ENCODE data around the gene CRADD. TPM values are rescaled to one million over a fixed set of nuclear protein-coding genes. Genes with fewer than 3 reads are reported as not detected.
"Not testable (repeated sequence)": the region's sequence is repeated elsewhere in the genome, so short reads cannot be mapped to it uniquely, and the experiment has no call there.

CRADD gene
- total RNA-seq, 2 experiments from 2014 or later, result 6.0 to 8.7 TPM

DNA sequence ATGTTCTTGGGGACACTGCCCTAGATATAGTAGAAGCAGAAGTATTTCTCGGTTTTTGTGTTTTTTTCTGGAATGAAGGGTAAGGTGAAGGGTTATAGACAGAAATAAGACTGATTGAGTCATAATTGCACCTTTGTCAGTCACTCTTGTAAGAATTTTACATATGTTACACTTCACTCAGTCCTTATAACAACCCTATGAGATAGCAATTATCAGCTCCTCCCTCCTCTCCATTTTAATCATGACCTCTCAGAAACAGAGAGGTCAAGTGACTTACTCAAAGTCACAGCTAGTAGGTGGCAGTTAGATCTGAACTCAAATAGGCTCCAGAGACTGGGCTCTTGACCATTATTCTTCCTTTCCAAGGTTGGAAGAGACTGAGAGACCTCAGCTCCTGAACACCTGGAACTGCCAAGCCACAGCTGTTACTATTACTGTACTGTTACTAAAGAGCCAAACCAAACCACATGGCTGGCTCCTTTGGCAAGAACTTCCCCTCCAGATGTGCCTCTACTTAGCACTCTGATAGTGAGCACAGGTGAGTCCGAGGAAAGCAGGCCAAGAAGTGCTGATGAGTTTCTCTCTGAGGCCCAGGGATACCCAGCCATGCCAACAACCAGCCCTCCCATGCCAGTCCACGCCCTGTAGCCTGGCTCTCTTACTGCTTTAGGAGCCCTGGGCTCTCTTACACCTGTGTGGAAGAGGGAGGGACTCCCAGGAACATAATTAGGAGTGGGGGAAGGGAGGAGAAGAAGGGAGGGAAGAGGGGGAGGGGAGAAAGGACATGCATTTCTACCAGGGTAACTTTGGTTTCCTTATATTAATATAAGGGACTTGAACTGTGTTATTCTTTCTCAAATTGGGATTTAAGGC is 121.3 kb downstream of the CRADD start:
- H3K9me3 Mint-ChIP-seq, result no peaks in the 10 kb centered on the region
- H3K27me3 Mint-ChIP-seq, result no peaks in the 10 kb centered on the region
- H3K27ac Mint-ChIP-seq, result no peak overlapping the region
- H3K4me3 Mint-ChIP-seq, result no peak overlapping the region
- peaks cover 6% of the 10 kb centered on the region for H3K36me3 Mint-ChIP-seq
- H3K4me1 Mint-ChIP-seq, result peaks cover 16% of the 10 kb centered on the region
- no peak for DNase-seq

- H3K4me3 Mint-ChIP-seq, DNase-seq: not testable (repeated sequence)
- H3K4me1 Mint-ChIP-seq, result peaks cover 28% of the 10 kb centered on the region
Measured at GRCh38 chr12:93801666-93802065, 124.5 kb downstream of the CRADD start.

DNA sequence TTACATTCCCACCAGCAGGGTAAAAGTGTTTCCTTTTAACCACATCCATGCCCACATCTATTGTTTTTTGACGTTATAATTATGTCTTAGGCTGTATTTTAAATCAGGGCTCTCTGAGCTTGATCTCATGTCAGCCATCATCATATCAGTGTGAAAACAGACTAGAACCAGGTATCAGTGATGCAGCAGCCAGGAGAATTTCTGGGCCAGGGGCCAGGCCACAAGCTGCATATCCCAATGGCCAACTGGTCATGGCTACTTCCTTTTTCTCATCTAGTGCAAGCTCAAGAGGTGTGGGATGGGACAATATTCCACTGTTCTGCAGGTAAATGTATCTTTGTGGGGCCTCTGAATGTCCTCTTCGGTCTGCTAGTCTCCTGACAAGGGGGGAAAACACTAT is 125.1 kb downstream of the CRADD start:
- Mint-ChIP-seq H3K4me3 (no peak overlapping the region), H3K27me3 (no peaks in the 10 kb centered on the region)

More at GRCh38 chr12:93801666-93802065, 124.5 kb downstream of the CRADD start:
- H3K27ac Mint-ChIP-seq, H3K36me3 Mint-ChIP-seq, H3K27me3 Mint-ChIP-seq, H3K9me3 Mint-ChIP-seq: not testable (repeated sequence)

GRCh38 chr12:93802698-93803423 is 125.7 kb downstream of the CRADD start:
- Mint-ChIP-seq H3K27ac (no peak overlapping the region), H3K4me3 (no peak overlapping the region), H3K27me3 (no peaks in the 10 kb centered on the region), H3K4me1 (peaks cover 34% of the 10 kb centered on the region), H3K9me3 (no peaks in the 10 kb centered on the region), H3K36me3 (peaks cover 8% of the 10 kb centered on the region)
- no peak for DNase-seq

More for the DNA sequence above, 125.1 kb downstream of the CRADD start:
- no peak overlapping the region for H3K27ac Mint-ChIP-seq
- H3K36me3 Mint-ChIP-seq, result peaks cover 8% of the 10 kb centered on the region
- peaks cover 34% of the 10 kb centered on the region for H3K4me1 Mint-ChIP-seq
- no peaks in the 10 kb centered on the region for H3K9me3 Mint-ChIP-seq
- DNase-seq, result no peak

DNA sequence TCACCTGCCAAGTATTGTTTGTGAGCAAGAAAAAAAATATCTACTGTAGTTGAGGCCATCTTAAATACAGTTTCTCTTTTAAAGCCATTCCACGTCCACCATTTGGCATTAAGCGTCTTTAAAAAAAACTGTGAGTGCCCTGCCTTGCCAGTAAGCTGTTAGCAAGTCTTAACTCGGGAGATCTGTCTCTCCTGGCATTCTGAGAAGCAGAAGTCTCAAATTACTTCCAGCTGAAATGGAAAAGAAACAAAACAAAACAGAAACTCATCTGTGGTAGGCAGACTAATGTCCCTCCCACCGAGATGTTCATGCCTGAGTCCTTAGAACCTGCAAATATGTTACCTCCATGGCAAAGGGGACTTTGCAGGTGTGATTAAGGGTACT is 126.2 kb downstream of the CRADD start:
- H3K36me3 Mint-ChIP-seq, result peaks cover 8% of the 10 kb centered on the region
- DNase-seq, result no peak
- peaks cover 31% of the 10 kb centered on the region for H3K4me1 Mint-ChIP-seq
- no peak overlapping the region for H3K27ac Mint-ChIP-seq
- H3K27me3 Mint-ChIP-seq, result no peaks in the 10 kb centered on the region
- H3K4me3 Mint-ChIP-seq, result no peak overlapping the region
- no peaks in the 10 kb centered on the region for H3K9me3 Mint-ChIP-seq

DNA sequence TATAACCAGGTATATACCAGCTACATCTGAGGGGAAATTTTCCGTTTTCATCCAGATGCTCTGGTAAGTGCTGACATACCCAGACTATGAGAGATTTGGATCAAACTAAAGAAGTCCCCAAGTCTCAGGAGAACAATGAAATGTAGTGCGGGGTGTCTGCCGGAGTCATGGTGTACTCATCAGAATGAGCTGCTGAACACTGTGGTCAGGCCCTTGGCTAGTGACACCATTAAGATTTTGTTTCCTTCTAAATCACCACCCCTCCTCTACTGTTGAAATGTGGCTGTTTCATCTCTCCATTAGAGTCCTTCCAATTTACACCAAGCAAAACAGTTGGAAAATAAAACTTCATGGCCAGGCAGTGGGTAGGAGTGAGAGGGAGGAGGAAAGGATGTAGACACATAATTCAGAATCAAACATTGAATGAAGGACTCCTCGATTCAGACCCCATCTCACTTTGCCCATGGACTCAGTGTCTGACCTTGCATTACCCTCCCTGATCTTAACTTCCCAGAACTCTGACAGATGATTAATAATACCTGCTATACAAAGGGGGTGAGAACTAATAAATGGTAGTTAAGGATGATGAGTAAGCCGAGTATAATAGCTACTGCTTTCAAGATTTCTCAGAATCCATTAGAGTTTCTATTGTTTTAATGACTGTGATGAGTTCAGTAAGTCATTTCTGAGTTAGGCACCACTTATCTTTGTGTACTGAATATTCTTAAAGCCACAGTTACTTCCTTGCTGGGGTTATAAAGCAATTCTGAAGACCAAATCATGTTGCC is 127.4 kb downstream of the CRADD start:
- no peaks in the 10 kb centered on the region for H3K27me3 Mint-ChIP-seq
- H3K4me1 Mint-ChIP-seq, result peaks cover 27% of the 10 kb centered on the region
- no peaks in the 10 kb centered on the region for H3K9me3 Mint-ChIP-seq
- no peak overlapping the region for H3K4me3 Mint-ChIP-seq
- peaks cover 8% of the 10 kb centered on the region for H3K36me3 Mint-ChIP-seq
- no peak for DNase-seq
- peak overlapping the region; percentile 38 for H3K27ac Mint-ChIP-seq

DNA sequence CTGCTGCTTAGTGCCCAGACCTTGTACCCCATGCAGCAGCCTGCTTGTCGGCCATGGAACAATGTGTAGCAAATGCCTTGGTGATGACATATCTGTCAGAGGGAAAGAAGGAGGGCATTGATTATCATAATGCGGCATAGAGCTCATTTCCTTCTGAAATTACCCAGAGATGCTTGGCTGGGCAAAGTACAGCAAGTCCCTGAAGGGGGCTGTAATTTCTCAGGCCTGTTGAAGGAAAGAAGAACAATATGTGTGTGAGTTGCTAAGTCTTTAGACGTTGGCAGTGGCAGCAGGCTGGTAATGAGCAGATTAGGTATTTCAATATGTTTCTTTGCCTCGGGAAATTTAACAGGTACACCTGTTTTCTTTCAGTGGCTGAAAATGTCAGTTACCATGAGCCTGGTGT is 128.6 kb downstream of the CRADD start:
- H3K4me1 Mint-ChIP-seq, result peaks cover 27% of the 10 kb centered on the region
- no peak overlapping the region for H3K4me3 Mint-ChIP-seq
- H3K36me3 Mint-ChIP-seq, result peaks cover 6% of the 10 kb centered on the region
- H3K27ac Mint-ChIP-seq, result no peak overlapping the region
- DNase-seq, result no peak
- no peaks in the 10 kb centered on the region for H3K27me3 Mint-ChIP-seq
- H3K9me3 Mint-ChIP-seq, result no peaks in the 10 kb centered on the region

DNA sequence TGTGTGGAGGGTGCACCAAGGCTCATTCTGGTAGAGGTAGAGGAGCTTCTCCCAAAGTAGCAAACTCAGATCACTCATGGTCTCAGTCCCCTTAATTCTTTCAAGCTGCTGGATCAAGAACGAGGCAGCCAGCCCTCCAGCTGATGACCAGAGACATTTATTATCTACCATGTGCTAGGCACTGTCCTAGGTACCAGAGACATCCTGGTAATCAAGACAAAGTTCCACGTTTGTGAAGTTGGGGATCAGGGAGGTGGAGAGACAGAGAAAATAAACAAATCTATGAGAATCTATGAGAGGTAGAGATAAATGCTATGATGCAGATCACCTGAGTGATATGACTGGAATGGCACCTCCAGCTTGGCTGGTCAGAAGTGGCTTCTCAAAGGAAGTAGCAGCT is 130.2 kb downstream of the CRADD start:
- Mint-ChIP-seq H3K36me3 (peaks cover 6% of the 10 kb centered on the region), H3K4me3 (no peak overlapping the region), H3K9me3 (no peaks in the 10 kb centered on the region), H3K27me3 (no peaks in the 10 kb centered on the region), H3K27ac (no peak overlapping the region), H3K4me1 (peaks cover 25% of the 10 kb centered on the region)
- no peak for DNase-seq

DNA sequence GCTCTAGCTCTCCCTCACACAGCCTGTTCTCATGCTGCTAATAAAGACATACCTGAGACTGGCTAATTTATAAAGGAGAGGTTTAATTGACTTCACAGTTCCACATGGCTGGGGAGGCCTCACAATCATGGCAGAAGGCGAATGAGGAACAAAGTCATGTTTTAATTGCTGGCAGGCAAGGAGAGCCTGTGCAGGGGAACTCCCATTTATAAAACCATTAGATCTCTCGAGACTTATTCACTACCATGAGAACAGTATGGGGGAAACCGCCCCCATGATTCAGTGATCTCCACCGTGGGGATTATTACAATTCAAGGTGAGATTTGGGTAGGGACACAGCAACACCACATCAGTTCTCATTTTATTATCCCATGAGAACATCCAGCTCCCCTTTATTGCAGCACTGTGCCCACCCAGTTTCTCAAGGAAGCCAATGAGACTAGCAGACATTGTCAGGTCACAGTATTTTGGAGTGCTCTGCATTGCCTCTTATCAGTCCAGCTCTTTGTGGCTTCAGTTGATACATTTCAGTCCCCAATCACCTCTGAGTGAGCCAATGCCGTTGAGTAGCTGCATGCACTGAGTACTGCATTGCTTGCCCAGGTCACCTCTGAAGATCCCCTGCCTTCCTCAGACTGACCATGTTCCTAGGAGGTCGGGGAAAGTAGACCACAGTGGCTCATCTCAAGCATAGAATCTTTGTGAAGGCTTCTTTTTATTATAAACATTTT is 131.2 kb downstream of the CRADD start:
- H3K27ac Mint-ChIP-seq, result no peak overlapping the region
- H3K9me3 Mint-ChIP-seq, result no peaks in the 10 kb centered on the region
- H3K4me3 Mint-ChIP-seq, result no peak overlapping the region
- peaks cover 20% of the 10 kb centered on the region for H3K4me1 Mint-ChIP-seq
- no peaks in the 10 kb centered on the region for H3K27me3 Mint-ChIP-seq
- no peak for DNase-seq
- peaks cover 3% of the 10 kb centered on the region for H3K36me3 Mint-ChIP-seq

DNA sequence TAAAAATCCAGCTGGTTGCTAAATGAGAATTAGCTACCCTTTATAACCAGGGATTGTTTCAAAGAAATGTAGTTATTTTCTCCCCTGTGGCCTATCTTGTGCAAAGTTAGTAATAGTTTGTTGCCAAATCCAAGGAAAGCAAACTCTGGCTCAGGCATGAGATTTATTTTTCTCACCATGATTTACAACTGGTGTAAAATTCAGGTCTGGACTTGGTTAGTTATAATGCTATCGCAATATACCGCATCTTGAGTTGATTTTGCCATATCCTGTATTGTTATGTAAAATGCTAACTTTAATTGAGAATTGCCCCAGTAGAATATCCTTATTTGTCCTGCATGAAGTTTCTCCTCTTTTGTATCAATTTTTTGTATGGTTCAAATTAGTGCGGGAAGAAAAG is 135.5 kb downstream of the CRADD start:
- no peak overlapping the region for H3K27ac Mint-ChIP-seq
- no peaks in the 10 kb centered on the region for H3K36me3 Mint-ChIP-seq
- H3K4me1 Mint-ChIP-seq, result no peaks in the 10 kb centered on the region
- no peak for DNase-seq
- no peak overlapping the region for H3K4me3 Mint-ChIP-seq
- H3K9me3 Mint-ChIP-seq, result no peaks in the 10 kb centered on the region
- no peaks in the 10 kb centered on the region for H3K27me3 Mint-ChIP-seq

DNA sequence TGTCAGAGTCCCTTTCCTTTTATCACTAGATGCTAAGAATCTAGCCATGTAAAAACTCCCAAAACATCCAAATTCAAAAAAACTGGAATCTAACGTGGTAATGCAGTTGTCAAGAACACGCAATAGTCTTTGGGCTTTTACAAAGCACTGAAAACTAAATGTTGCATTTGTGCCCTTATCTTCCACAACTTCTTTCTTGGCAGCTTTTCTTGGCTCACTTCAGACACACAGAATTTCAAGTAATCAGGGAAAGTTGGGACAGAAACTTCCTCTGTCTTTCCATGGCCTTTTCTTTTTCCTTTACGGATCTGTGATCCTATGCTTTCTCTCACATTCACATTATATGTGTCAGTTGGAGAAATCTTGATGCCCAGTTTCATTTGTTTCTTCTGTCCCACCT is 136.0 kb downstream of the CRADD start:
- Mint-ChIP-seq H3K4me3 (no peak overlapping the region), H3K4me1 (no peaks in the 10 kb centered on the region), H3K27me3 (no peaks in the 10 kb centered on the region), H3K9me3 (no peaks in the 10 kb centered on the region), H3K27ac (no peak overlapping the region), H3K36me3 (no peaks in the 10 kb centered on the region)
- no peak for DNase-seq

DNA sequence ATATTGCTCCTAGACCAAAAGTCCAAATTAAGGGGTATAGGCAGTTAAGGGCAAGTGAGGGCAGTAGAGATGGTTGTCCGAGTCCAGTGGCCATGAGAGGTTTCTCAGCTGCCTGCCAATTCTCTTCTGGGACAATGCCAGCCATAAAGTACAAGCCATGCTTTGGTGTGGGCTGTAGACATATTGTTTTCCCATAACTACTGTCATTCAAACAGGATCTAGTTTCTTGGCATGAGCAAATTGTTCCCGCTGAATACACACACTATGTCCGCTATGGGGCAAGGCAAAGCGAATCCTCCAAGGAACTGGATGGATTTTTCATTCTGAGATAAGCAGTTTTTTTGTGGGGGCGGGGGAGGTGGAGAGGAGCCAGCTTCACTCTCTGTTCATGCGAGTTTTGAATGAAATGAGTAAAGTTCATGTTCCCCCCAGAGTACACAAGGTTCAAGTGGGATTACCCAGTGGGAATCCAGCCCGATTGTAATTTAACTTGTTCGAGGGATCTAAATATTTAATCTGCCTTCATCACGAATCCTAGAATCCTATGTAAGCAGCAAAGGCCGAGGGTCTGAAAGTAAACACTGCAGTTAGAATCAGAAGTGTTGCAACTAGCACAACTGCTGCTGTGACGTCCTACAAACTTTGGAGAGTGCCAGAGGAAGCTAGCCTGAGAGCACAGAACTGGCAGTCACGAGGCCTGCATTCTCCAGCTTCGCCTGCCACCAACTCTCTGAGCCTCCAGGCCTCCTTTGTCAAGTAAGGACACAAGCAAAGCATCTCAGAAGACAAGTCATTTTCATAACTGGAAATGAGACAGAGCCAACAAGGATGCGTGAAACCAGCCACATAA is 137.0 kb downstream of the CRADD start:
- Mint-ChIP-seq H3K27ac (no peak overlapping the region), H3K36me3 (no peaks in the 10 kb centered on the region), H3K9me3 (no peaks in the 10 kb centered on the region), H3K27me3 (no peaks in the 10 kb centered on the region), H3K4me1 (no peaks in the 10 kb centered on the region), H3K4me3 (no peak overlapping the region)
- no peak for DNase-seq

DNA sequence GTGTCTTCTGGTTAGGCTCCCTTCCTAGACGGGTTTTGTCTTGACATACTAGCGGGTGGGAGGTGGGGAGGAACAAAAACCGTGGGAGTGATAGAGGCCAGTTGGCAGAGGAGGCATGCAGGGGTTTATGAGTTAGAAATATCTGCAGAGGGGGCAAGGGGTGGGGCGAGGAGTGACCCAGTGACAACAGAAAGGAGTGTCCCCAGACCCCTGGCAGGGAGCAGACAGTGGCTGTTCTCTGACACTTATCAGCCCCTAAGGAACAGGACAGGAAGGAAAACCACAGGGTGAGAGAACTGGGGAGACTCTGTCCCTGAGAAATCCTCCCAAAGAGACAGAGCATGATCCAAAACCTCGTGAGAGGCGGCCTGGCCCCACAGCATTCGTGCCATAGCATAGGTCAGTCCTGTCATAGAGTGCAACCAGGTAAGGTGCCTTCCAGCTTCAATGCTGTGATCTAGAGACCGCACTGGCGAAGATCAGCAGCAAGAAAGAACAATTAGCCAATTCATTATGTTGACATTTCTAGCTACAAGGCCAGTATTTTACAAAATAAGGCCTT is 141.4 kb downstream of the CRADD start:
- Mint-ChIP-seq H3K4me1 (peaks cover 2% of the 10 kb centered on the region), H3K27me3 (no peaks in the 10 kb centered on the region), H3K36me3 (peaks cover 2% of the 10 kb centered on the region), H3K9me3 (no peaks in the 10 kb centered on the region), H3K4me3 (no peak overlapping the region), H3K27ac (no peak overlapping the region)
- DNase-seq, result no peak

All from activated naive CD8-positive, alpha-beta T cell treated with anti-CD3 and anti-CD28 coated beads for 36 hours (primary cell).